IMR-90 (cell line): ENCODE data around the gene COG1. TPM values are rescaled to one million over a fixed set of nuclear protein-coding genes. Genes with fewer than 3 reads are reported as not detected.

ENCODE experiments used
- ATAC-seq: fragments of 200-7000 bp; cut with Tn5 transposase; 2 replicates; pipeline ENCODE4 v1.9.1; 2020; ENCODE audit warnings: low read depth, mild to moderate bottlenecking, moderate library complexity
- BruUV-seq: library from RNA; stranded (reverse); fragments of 400-500 nt; replicated peaks from 2 replicates; lab custom pipeline; 2021; lab: Mats Ljungman, UMichigan
- CTCF ChIA-PET: fragments of 300-600 bp; formaldehyde crosslinking; extraction: SDS; loops from one replicate; lab custom pipeline; 2021; ENCODE audit warnings: antibody characterized with exemption; lab: Yijun Ruan, JAX
- POLR2A ChIA-PET: fragments of 300-600 bp; sonication (Branson Sonifier 250); formaldehyde crosslinking; loops from one replicate; lab custom pipeline; 2022; ENCODE audit warnings: antibody characterized with exemption; ENCODE audit not compliant: unreplicated experiment; lab: Charles Lee
- DNase-seq: peaks from one replicate; pipeline ENCODE4 v3.0.0; 2013
- H2AFZ ChIP-seq: replicated peaks from 2 replicates; pipeline ENCODE3; 2013; ENCODE audit warnings: low read length, mild to moderate bottlenecking; ENCODE audit not compliant: poor library complexity
- H2AK5ac ChIP-seq: 2 replicates; pipeline ENCODE4 v1.6.1; 2013; ENCODE audit warnings: low read depth, low read length, inconsistent platforms
- H2AK9ac ChIP-seq: replicated peaks from 2 replicates; pipeline ENCODE3; 2013; ENCODE audit warnings: mild to moderate bottlenecking, low read depth, low read length, moderate library complexity; ENCODE audit not compliant: poor library complexity
- H2BK120ac ChIP-seq: 2 replicates; pipeline ENCODE4 v1.6.1; 2013; ENCODE audit warnings: low read depth, low read length, inconsistent platforms
- H2BK15ac ChIP-seq: 3 replicates; pipeline ENCODE4 v1.6.1; 2013; ENCODE audit warnings: low read depth, low read length, inconsistent platforms
- H2BK20ac ChIP-seq: 2 replicates; pipeline ENCODE4 v1.6.1; 2013; ENCODE audit warnings: low read depth, mild to moderate bottlenecking, inconsistent platforms, low read length, moderate library complexity
- H2BK5ac ChIP-seq: 2 replicates; pipeline ENCODE4 v1.6.1; 2013; ENCODE audit warnings: mild to moderate bottlenecking, low read depth, low read length, inconsistent platforms; ENCODE audit not compliant: poor library complexity, severe bottlenecking
- H3K14ac ChIP-seq: replicated peaks from 2 replicates; pipeline ENCODE4 v1.6.1; 2013; ENCODE audit warnings: low read depth, low read length, inconsistent platforms
- H3K18ac ChIP-seq: 2 replicates; pipeline ENCODE4 v1.6.1; 2013; ENCODE audit warnings: low read depth, low read length, control low read depth
- H3K23ac ChIP-seq: 2 replicates; pipeline ENCODE4 v1.6.1; 2013; ENCODE audit warnings: low read depth, low read length, inconsistent platforms
- H3K27ac ChIP-seq: 2 replicates; pipeline ENCODE4 v1.5.1; 2013; ENCODE audit warnings: mild to moderate bottlenecking, control low read depth, low read length; ENCODE audit not compliant: insufficient read depth
- H3K27me3 ChIP-seq: 2 replicates; pipeline ENCODE4 v1.6.1; 2013; ENCODE audit warnings: low read length; ENCODE audit not compliant: control insufficient read depth, insufficient read depth
- H3K36me3 ChIP-seq: 2 replicates; pipeline ENCODE4 v1.6.1; 2013; ENCODE audit warnings: low read length, mixed read lengths; ENCODE audit not compliant: control insufficient read depth, insufficient read depth
- H3K4ac ChIP-seq: 2 replicates; pipeline ENCODE4 v1.6.1; 2013; ENCODE audit warnings: low read depth, low read length, inconsistent platforms
- H3K4me1 ChIP-seq: 2 replicates; pipeline ENCODE4 v1.6.1; 2013; ENCODE audit warnings: low read length, mixed read lengths; ENCODE audit not compliant: control insufficient read depth, insufficient read depth
- H3K4me2 ChIP-seq: 2 replicates; pipeline ENCODE4 v1.6.1; 2013; ENCODE audit warnings: low read depth, mild to moderate bottlenecking, control low read depth, low read length, moderate library complexity
- H3K4me3 ChIP-seq: 2 replicates; pipeline ENCODE4 v1.5.1; 2013; ENCODE audit warnings: low read depth, mild to moderate bottlenecking, control low read depth, low read length, moderate library complexity; ENCODE audit not compliant: insufficient read depth
- H3K56ac ChIP-seq: 2 replicates; pipeline ENCODE4 v1.6.1; 2013; ENCODE audit warnings: low read length, inconsistent platforms; ENCODE audit not compliant: insufficient read depth; ENCODE audit errors: extremely low read depth
- H3K79me1 ChIP-seq, 2 experiments: 2 replicates each; pipeline ENCODE4 v1.6.1; 2013; ENCODE audit warnings: low read length in 2 of 2, inconsistent platforms in 1 of 2, low read depth in 1 of 2
- H3K9ac ChIP-seq: 2 replicates; pipeline ENCODE4 v1.6.1; 2013; ENCODE audit warnings: low read depth, low read length, control low read depth
- H3K9me1 ChIP-seq: 2 replicates; pipeline ENCODE4 v1.6.1; 2013; ENCODE audit warnings: low read length, inconsistent platforms; ENCODE audit not compliant: insufficient read depth
- H3K9me3 ChIP-seq: 2 replicates; pipeline ENCODE4 v1.6.1; 2013; ENCODE audit warnings: low read length; ENCODE audit not compliant: control insufficient read depth, insufficient read depth
- H4K20me1 ChIP-seq: 2 replicates; pipeline ENCODE4 v1.6.1; 2013; ENCODE audit warnings: low read length, inconsistent platforms; ENCODE audit not compliant: insufficient read depth
- H4K5ac ChIP-seq: 2 replicates; pipeline ENCODE4 v1.6.1; 2013; ENCODE audit warnings: mild to moderate bottlenecking, low read depth, low read length, control low read depth
- H4K8ac ChIP-seq, 2 experiments: 2 replicates each; pipeline ENCODE4 v1.6.1; 2013; ENCODE audit warnings: low read depth in 2 of 2, low read length in 2 of 2, control low read depth in 1 of 2, inconsistent platforms in 1 of 2
- H4K91ac ChIP-seq: 2 replicates; pipeline ENCODE4 v1.6.1; 2013; ENCODE audit warnings: low read depth, low read length, inconsistent platforms; ENCODE audit not compliant: insufficient read depth
- CHD1 ChIP-seq: IDR thresholded peaks from 2 replicates; pipeline ENCODE4 v1.6.1; 2012; ENCODE audit warnings: low read depth, low read length, improper control_type of control experiment
- FOS ChIP-seq: fragments of 150-350 bp; IDR thresholded peaks from 2 replicates; pipeline ENCODE4 v1.6.1; 2016; ENCODE audit warnings: low read depth, low read length
- POLR2A ChIP-seq: IDR thresholded peaks from 2 replicates; pipeline ENCODE4 v1.6.1; 2012; ENCODE audit warnings: mild to moderate bottlenecking, low read depth, low read length
- RFX5 ChIP-seq: IDR thresholded peaks from 2 replicates; pipeline ENCODE4 v1.8.0; 2012; ENCODE audit warnings: low read depth, mild to moderate bottlenecking, low read length, moderate library complexity
- SMC3 ChIP-seq: fragments of 150-350 bp; IDR thresholded peaks from 2 replicates; pipeline ENCODE4 v1.6.1; 2016; ENCODE audit warnings: low read depth, mild to moderate bottlenecking, antibody characterized with exemption, low read length, moderate library complexity
- USF2 ChIP-seq: fragments of 150-350 bp; IDR thresholded peaks from 2 replicates; pipeline ENCODE4 v1.6.1; 2017; ENCODE audit warnings: mild to moderate bottlenecking, antibody characterized with exemption, low read length, low read depth
- dilution Hi-C: fragments of 300-500 bp; cut with HindIII; formaldehyde crosslinking; loops from one replicate; pipeline ENCODE4 v1.14.3; 2018; ENCODE audit warnings: low sequenced_read_pairs; ENCODE audit not compliant: unreplicated experiment
- in situ Hi-C: fragments of 300-500 bp; cut with MboI; formaldehyde crosslinking; loops from 3 replicates; pipeline ENCODE4 v1.14.3; 2019; ENCODE audit warnings: low sequenced_read_pairs, inconsistent platforms, mixed read lengths
- intact Hi-C: fragments of 100-400 bp; cut with micrococcal nuclease; formaldehyde crosslinking; loops from 2 replicates; pipeline ENCODE4 v1.10.0; 2022
- polyA plus RNA-seq, 3 experiments: library from polyadenylated mRNA; depleted of rRNA; stranded (reverse); fragments of >200 nt; gene quantifications; 2 replicates each; pipeline ENCODE4 v1.2.3, GENCODE V29; 2012; ENCODE audit warnings: low replicate concordance in 1 of 3
- total RNA-seq: library from RNA; depleted of rRNA; stranded (reverse); fragments of >200 nt; gene quantifications from 2 replicates; pipeline ENCODE4 v1.2.3, GENCODE V29; 2012

Gene COG1
- total and polyA plus RNA-seq, 2 of the 4 experiments (the other 2 are of a cell fraction) = 18.3 to 35.1 TPM

GRCh38 chr17:73214008-73214407 lies 21.2 kb downstream of the COG1 start:
- Histone ChIP-seq H2AK5ac (no peak overlapping the region), H2AK9ac (no peak overlapping the region), H3K36me3 (peaks cover 13% of the 10 kb centered on the region), H3K9ac (no peak overlapping the region), H3K9me3 (no peaks in the 10 kb centered on the region), H2BK15ac (no peak overlapping the region), H3K79me1 (peaks cover 40 to 45% of the 10 kb centered on the region in 2 experiments), H3K4me1 (no peaks in the 10 kb centered on the region), H2BK20ac (no peak overlapping the region), H3K4me2 (no peak overlapping the region), H4K8ac (no peak overlapping the region), H4K20me1 (peaks cover 13% of the 10 kb centered on the region; the same call in 1 of the 2 replicates), H3K9me1 (peaks cover 10% of the 10 kb centered on the region; the same call in 1 of the 2 replicates), H3K56ac (no peak overlapping the region), H2BK120ac (no peak overlapping the region), H4K5ac (no peak overlapping the region), H3K14ac (no peak overlapping the region), H2BK5ac (no peak overlapping the region), H4K91ac (no peak overlapping the region), H3K27me3 (no peaks in the 10 kb centered on the region), H3K4ac (no peak overlapping the region), H3K23ac (no peak overlapping the region), H2AFZ (no peak overlapping the region), H3K4me3 (no peak overlapping the region), H3K27ac (no peak overlapping the region), H3K18ac (no peak overlapping the region)
- ATAC-seq (no peak), DNase-seq (no peak)
- in situ Hi-C loops = loop anchor here (25.0 kb wide), 1 partner anchor 827 kb away; no protein-coding TSS in a partner anchor
- ChIA-PET CTCF (no interaction called here), POLR2A (no interaction called here)
- no peak for TF ChIP-seq POLR2A
- no peak for TF ChIP-seq CHD1
- no peak for TF ChIP-seq USF2
- TF ChIP-seq RFX5 = no peak
- TF ChIP-seq SMC3 = no peak
- TF ChIP-seq FOS = no peak
- dilution Hi-C loops = no loop called here
- intact Hi-C loops = no loop called here
- BruUV-seq = no TSS peak
